B cell (primary cell): ENCODE results near the gene F13A1. TPM values are rescaled to one million over a fixed set of nuclear protein-coding genes. Genes with fewer than 3 reads are reported as not detected.

ENCODE experiments used
- ATAC-seq: fragments of 200-7000 bp; cut with Tn5 transposase; one replicate; pipeline ENCODE4 v1.10.0; 2021; ENCODE audit warnings: low read depth, mild to moderate bottlenecking, moderate number of reproducible peaks, moderate library complexity
- CTCF ChIA-PET: fragments of 350-600 bp; sonication (Branson Sonifier 250); formaldehyde crosslinking; loops from one replicate; lab custom pipeline; 2021; ENCODE audit warnings: antibody characterized with exemption, inconsistent platforms; lab: Charles Lee
- POLR2A ChIA-PET: fragments of 350-600 bp; sonication (Branson Sonifier 250); formaldehyde crosslinking; loops from one replicate; lab custom pipeline; 2021; ENCODE audit warnings: antibody characterized with exemption; lab: Charles Lee
- DNase-seq: peaks from one replicate; pipeline ENCODE4 v3.0.0; 2013
- H2AFZ ChIP-seq: 2 replicates; pipeline ENCODE4 v1.6.1; 2012; ENCODE audit warnings: mild to moderate bottlenecking, low read depth, low read length; ENCODE audit not compliant: insufficient read depth, poor library complexity, severe bottlenecking
- H3K27ac ChIP-seq, 2 donors: 1 replicate in 1 of 2; 2 replicates in 1 of 2; pipeline ENCODE4 v1.5.1; 2012 to 2013; ENCODE audit warnings: low read length in 2 of 2, mild to moderate bottlenecking in 2 of 2, moderate library complexity in 1 of 2
- H3K27me3 ChIP-seq, 4 experiments: fragments of 200-600 bp in 1 of 4; sonication (generic) in 1 of 4; replicated peaks in 1 of 4; 1 replicate in 2 of 4; 2 replicates in 2 of 4; pipeline versions ENCODE4 v1.6.1 to v1.7.0; 2013 to 2016; ENCODE audit warnings: low read length in 3 of 4, mild to moderate bottlenecking in 2 of 4, mixed read lengths in 1 of 4, moderate library complexity in 1 of 4; ENCODE audit not compliant: insufficient read depth in 4 of 4, control insufficient read depth in 3 of 4; ENCODE audit errors: control extremely low read depth in 1 of 4
- H3K36me3 ChIP-seq, 2 experiments: replicated peaks in 1 of 2; 1 replicate in 1 of 2; 2 replicates in 1 of 2; pipeline versions ENCODE4 v1.6.1 to v1.7.1; 2013; ENCODE audit warnings: low read length in 1 of 2; ENCODE audit not compliant: insufficient read depth in 2 of 2, control insufficient read depth in 1 of 2; ENCODE audit errors: control extremely low read depth in 1 of 2, extremely low read depth in 1 of 2
- H3K4me1 ChIP-seq, 2 donors: fragments of 200-600 bp in 1 of 2; sonication (generic) in 1 of 2; 1 replicate in 1 of 2; 2 replicates in 1 of 2; pipeline versions ENCODE4 v1.5.1 to v1.6.1; 2013 to 2017; ENCODE audit warnings: low read length in 2 of 2; ENCODE audit not compliant: control insufficient read depth in 2 of 2, insufficient read depth in 2 of 2
- H3K4me2 ChIP-seq: replicated peaks from 2 replicates; pipeline ENCODE3; 2012; ENCODE audit warnings: mild to moderate bottlenecking, low read depth, low read length; ENCODE audit not compliant: poor library complexity, severe bottlenecking
- H3K4me3 ChIP-seq, 5 experiments: fragments of 200-600 bp in 1 of 5; sonication (generic) in 1 of 5; 1 replicate in 3 of 5; 2 replicates in 2 of 5; pipeline versions ENCODE4 v1.5.1 to v1.7.0; 2011 to 2016; ENCODE audit warnings: low read length in 4 of 5, mild to moderate bottlenecking in 4 of 5, low read depth in 2 of 5, control low read depth in 1 of 5, moderate library complexity in 1 of 5; ENCODE audit not compliant: insufficient read depth in 1 of 5; ENCODE audit errors: control extremely low read depth in 1 of 5, extremely low read depth in 1 of 5
- H3K79me2 ChIP-seq: fragments of 200-600 bp; sonication (generic); one replicate; pipeline ENCODE4 v1.6.0; 2016; ENCODE audit warnings: low read length; ENCODE audit not compliant: control insufficient read depth, insufficient read depth
- H3K9ac ChIP-seq: fragments of 200-600 bp; sonication (generic); 2 replicates; pipeline ENCODE4 v1.6.1; 2017; ENCODE audit warnings: mild to moderate bottlenecking, low read length, moderate library complexity
- H3K9me3 ChIP-seq, 3 donors: one replicate each; pipeline versions ENCODE4 v1.6.1 to v1.7.1; 2013; ENCODE audit warnings: low read length in 2 of 3; ENCODE audit not compliant: control insufficient read depth in 2 of 3, insufficient read depth in 1 of 3; ENCODE audit errors: control extremely low read depth in 1 of 3
- H4K20me1 ChIP-seq: 2 replicates; pipeline ENCODE4 v1.6.0; 2012; ENCODE audit warnings: mild to moderate bottlenecking, low read length; ENCODE audit not compliant: insufficient read depth, control insufficient read depth, poor library complexity, severe bottlenecking
- H3K27ac Mint-ChIP-seq: one replicate; pipeline ENCODE4 v1.8.0; 2021; ENCODE audit warnings: mixed read lengths
- H3K27me3 Mint-ChIP-seq: one replicate; pipeline ENCODE4 v1.8.0; 2021; ENCODE audit warnings: mixed read lengths
- H3K4me1 Mint-ChIP-seq: one replicate; pipeline ENCODE4 v1.8.0; 2021; ENCODE audit warnings: mixed read lengths
- H3K4me3 Mint-ChIP-seq: one replicate; pipeline ENCODE4 v1.8.0; 2021; ENCODE audit warnings: mixed read lengths
- H3K9me3 Mint-ChIP-seq: one replicate; pipeline ENCODE4 v1.8.0; 2022; ENCODE audit warnings: mixed read lengths; ENCODE audit not compliant: insufficient read depth
- EZH2 ChIP-seq: IDR thresholded peaks from 2 replicates; pipeline ENCODE4 v1.6.1; 2012; ENCODE audit warnings: borderline replicate concordance, low read depth, mild to moderate bottlenecking, moderate library complexity, low read length; ENCODE audit not compliant: insufficient read depth, poor library complexity, severe bottlenecking
- WGBS: methylation state at CpG from one replicate; pipeline ENCODE4 v1.1.5; 2013; ENCODE audit warnings: missing lambda C conversion rate; ENCODE audit not compliant: insufficient coverage; 5-methylcytosine and 5-hydroxymethylcytosine counted together
- intact Hi-C: fragments of 100-400 bp; cut with micrococcal nuclease; formaldehyde crosslinking; loops from one replicate; pipeline ENCODE4 v1.10.0; 2022
- polyA plus RNA-seq: library from polyadenylated mRNA; depleted of rRNA; stranded (reverse); fragments of >200 nt; gene quantifications from 2 replicates; pipeline ENCODE4 v1.2.3, GENCODE V29; 2012
- total RNA-seq, 2 donors: library from RNA; stranded (reverse); fragments of 120-200 nt in 1 of 2; gene quantifications; 1 replicate in 1 of 2; 2 replicates in 1 of 2; pipeline versions ENCODE4 v1.2.3 to v1.2.4, GENCODE V29; 2013 to 2022
- TF ChIP-seq, protein P1 (sequence below): fragments of 200-600 bp; IDR thresholded peaks from one replicate; pipeline ENCODE4 v1.8.0; 2022; ENCODE audit warnings: antibody characterized with exemption, mild to moderate bottlenecking

Gene F13A1
- total and polyA plus RNA-seq, 2 donors (not counting 1 experiment from before 2014, with no cell fraction given) = 0.43 to 2.0 TPM

- DNase-seq (no peak), ATAC-seq (no peak)
- intact Hi-C loops = no loop called here
- Histone ChIP-seq H3K27ac (no peak overlapping the region), H3K4me3 (no peak overlapping the region), H3K4me1 (no peaks in the 10 kb centered on the region), H3K36me3 (no peaks in the 10 kb centered on the region), H3K4me2 (no peak overlapping the region), H3K9ac (no peak overlapping the region), H2AFZ (no peak overlapping the region), H4K20me1 (no peaks in the 10 kb centered on the region), H3K9me3 (no peaks in the 10 kb centered on the region), H3K27me3 (no peaks in the 10 kb centered on the region), H3K79me2 (no peaks in the 10 kb centered on the region)
- H3K27me3 Mint-ChIP-seq = no peaks in the 10 kb centered on the region
- WGBS = 100% methylated on average over 4 of the region's 4 CpGs
- H3K4me1 Mint-ChIP-seq = no peaks in the 10 kb centered on the region
- no peak overlapping the region for H3K27ac Mint-ChIP-seq
- no peaks in the 10 kb centered on the region for H3K9me3 Mint-ChIP-seq
- CTCF ChIA-PET = no interaction called here
- no peak overlapping the region for H3K4me3 Mint-ChIP-seq
- TF ChIP-seq EZH2 = no peak
- TF ChIP-seq, protein P1, sequence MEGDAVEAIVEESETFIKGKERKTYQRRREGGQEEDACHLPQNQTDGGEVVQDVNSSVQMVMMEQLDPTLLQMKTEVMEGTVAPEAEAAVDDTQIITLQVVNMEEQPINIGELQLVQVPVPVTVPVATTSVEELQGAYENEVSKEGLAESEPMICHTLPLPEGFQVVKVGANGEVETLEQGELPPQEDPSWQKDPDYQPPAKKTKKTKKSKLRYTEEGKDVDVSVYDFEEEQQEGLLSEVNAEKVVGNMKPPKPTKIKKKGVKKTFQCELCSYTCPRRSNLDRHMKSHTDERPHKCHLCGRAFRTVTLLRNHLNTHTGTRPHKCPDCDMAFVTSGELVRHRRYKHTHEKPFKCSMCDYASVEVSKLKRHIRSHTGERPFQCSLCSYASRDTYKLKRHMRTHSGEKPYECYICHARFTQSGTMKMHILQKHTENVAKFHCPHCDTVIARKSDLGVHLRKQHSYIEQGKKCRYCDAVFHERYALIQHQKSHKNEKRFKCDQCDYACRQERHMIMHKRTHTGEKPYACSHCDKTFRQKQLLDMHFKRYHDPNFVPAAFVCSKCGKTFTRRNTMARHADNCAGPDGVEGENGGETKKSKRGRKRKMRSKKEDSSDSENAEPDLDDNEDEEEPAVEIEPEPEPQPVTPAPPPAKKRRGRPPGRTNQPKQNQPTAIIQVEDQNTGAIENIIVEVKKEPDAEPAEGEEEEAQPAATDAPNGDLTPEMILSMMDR = no peak
- POLR2A ChIA-PET = no interaction called here
These were observed 44.8 kb upstream of the F13A1 start for GRCh38 chr6:6365242-6365641.

- Mint-ChIP-seq H3K4me3 (no peak overlapping the region), H3K27me3 (no peaks in the 10 kb centered on the region), H3K9me3 (no peaks in the 10 kb centered on the region), H3K27ac (no peak overlapping the region), H3K4me1 (no peaks in the 10 kb centered on the region)
- DNase-seq (no peak), ATAC-seq (no peak)
- intact Hi-C loops = no loop called here
- ChIA-PET CTCF (no interaction called here), POLR2A (no interaction called here)
- no peaks in the 10 kb centered on the region for H4K20me1 ChIP-seq
- WGBS = 59% methylated on average over 3 of the region's 5 CpGs
- no peak overlapping the region for H3K4me3 ChIP-seq
- no peak overlapping the region for H3K9ac ChIP-seq
- H3K9me3 ChIP-seq = no peaks in the 10 kb centered on the region
- no peaks in the 10 kb centered on the region for H3K79me2 ChIP-seq
- TF ChIP-seq EZH2 = no peak
- TF ChIP-seq, protein P1 = no peak
- no peak overlapping the region for H3K27ac ChIP-seq
- no peaks in the 10 kb centered on the region for H3K27me3 ChIP-seq
- no peak overlapping the region for H3K4me2 ChIP-seq
- H3K4me1 ChIP-seq = no peaks in the 10 kb centered on the region
- no peak overlapping the region for H2AFZ ChIP-seq
- no peaks in the 10 kb centered on the region for H3K36me3 ChIP-seq
These were observed 41.8 kb upstream of the F13A1 start for GRCh38 chr6:6362056-6362840.
